ENCODE measurements around the gene SPDYE1. TPM values are rescaled to one million over a fixed set of nuclear protein-coding genes. Genes with fewer than 3 reads are reported as not detected.
"Not testable (repeated sequence)": the region's sequence is repeated elsewhere in the genome, so short reads cannot be mapped to it uniquely, and the experiment has no call there.

SPDYE1 gene
- polyA plus RNA-seq, 3 donors: not detected

DNA sequence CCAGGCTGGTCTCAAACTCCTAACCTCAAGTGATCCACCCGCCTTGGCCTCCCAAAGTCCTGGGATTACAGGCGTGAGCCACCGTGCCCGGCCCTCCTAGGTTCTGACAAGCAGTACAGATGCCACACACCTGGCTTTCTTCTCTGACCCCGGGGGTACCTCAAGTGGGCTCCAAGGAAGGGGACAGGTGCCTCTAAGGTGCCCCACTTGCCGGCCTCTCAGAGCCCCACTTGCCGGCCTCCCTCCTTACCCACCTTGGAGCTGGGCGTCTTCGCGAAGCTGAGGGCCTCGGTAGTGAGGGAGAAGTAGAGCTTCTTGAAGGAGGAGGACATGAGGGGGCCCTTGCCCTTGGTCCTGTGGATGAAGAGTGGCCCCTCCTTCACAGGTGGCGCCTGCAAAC, 40.9 kb downstream of the SPDYE1 start:
- not testable (repeated sequence) for DNase-seq; H3K4me2 ChIP-seq (replicated peaks; ENCODE audit: extremely low read depth, low read length, poor library complexity, severe bottlenecking); H3K36me3 ChIP-seq (replicated peaks in 1 of 2; ENCODE audit: control insufficient read depth in 1 of 2, insufficient read depth in 2 of 2, low read length in 2 of 2)

DNA sequence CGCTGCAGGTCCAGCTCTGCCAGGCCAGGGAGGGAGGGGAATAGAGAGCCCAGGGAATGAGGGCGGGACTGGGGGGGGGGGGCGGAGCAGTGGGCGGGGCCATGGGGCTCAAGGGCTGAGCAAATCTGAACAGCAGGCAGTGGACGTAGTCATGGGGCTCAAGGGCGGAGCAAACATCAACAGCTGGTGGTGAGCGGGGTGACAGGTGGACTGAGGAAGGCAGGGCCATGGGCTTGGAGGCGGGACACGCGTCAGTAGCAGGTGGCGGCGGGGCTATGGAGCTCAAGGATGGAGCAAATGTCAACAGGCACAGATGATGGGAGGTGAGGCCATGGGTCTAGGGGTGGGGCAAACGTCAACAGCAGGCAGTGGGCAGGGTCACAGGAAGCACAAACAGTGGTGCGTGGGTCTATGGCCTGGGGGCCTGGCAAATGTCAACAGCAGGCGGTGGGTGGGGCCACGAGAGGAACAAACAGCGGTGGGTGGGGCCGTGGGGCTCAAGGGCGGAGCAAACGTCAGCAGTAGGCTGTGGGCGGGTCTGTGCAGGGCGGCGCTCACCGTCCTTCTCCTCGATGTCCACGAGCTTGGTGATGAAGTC, 41.4 kb downstream of the SPDYE1 start:
- H3K9me3 ChIP-seq (replicated peaks in 1 of 2; ENCODE audit: control insufficient read depth in 1 of 2, insufficient read depth in 1 of 2, low read length in 2 of 2); H3K4me2 ChIP-seq (replicated peaks; ENCODE audit: extremely low read depth, low read length, poor library complexity, severe bottlenecking); intact Hi-C loops (cut with micrococcal nuclease); H4K20me1 ChIP-seq (ENCODE audit: insufficient read depth, low read length); H3K27me3 Mint-ChIP-seq (ENCODE audit: low read depth in 3 of 3); H3K27me3 ChIP-seq (ENCODE audit: control insufficient read depth in 2 of 2, insufficient read depth in 2 of 2, low read length in 2 of 2); H3K36me3 Mint-ChIP-seq; H3K79me2 ChIP-seq (ENCODE audit: insufficient read depth, low read length); H3K9me3 Mint-ChIP-seq; H3K36me3 ChIP-seq (replicated peaks in 1 of 2; ENCODE audit: control insufficient read depth in 1 of 2, insufficient read depth in 2 of 2, low read length in 2 of 2): not testable (repeated sequence)
- Mint-ChIP-seq H3K4me3 (peak overlapping the region; percentile 81 to 90), H3K4me1 (peaks cover 11% of the 10 kb centered on the region), H3K27ac (peak overlapping the region; percentile 95 to 100 (median 99))
- H3K27ac ChIP-seq (ENCODE audit: low read depth in 1 of 2, low read length in 2 of 2): peak overlapping the region; percentile 73 to 75
- peak overlapping the region; percentile 40 for H2AFZ ChIP-seq (ENCODE audit: insufficient read depth, low read depth, low read length, poor library complexity, severe bottlenecking)
- 0% methylated on average over 1 of the region's 26 CpGs for WGBS (ENCODE audit: insufficient coverage)
- H3K4me3 ChIP-seq (replicated peaks in 1 of 3; ENCODE audit: low read depth in 2 of 3, low read length in 3 of 3): peak overlapping the region; percentile 6 to 35 (median 35)
- peak overlapping the region; percentile 44 for H3K9ac ChIP-seq (ENCODE audit: insufficient read depth, low read length, poor library complexity, severe bottlenecking)
- DNase-seq: peak; percentile 83 to 91 (median 87)
- peaks cover 18 to 21% of the 10 kb centered on the region in 2 donors for H3K4me1 ChIP-seq (ENCODE audit: control insufficient read depth in 1 of 2, insufficient read depth in 2 of 2, low read length in 2 of 2)

More for the DNA sequence above, 40.9 kb downstream of the SPDYE1 start:
- peak overlapping the region in 3 of 7 donors; percentile 54 to 99 (median 95) for H3K27ac Mint-ChIP-seq
- H3K36me3 Mint-ChIP-seq; H3K4me3 Mint-ChIP-seq; H3K9me3 ChIP-seq (replicated peaks in 1 of 2; ENCODE audit: control insufficient read depth in 1 of 2, insufficient read depth in 1 of 2, low read length in 2 of 2); intact Hi-C loops (cut with micrococcal nuclease); H4K20me1 ChIP-seq (ENCODE audit: insufficient read depth, low read length); H3K4me3 ChIP-seq (replicated peaks in 1 of 3; ENCODE audit: low read depth in 2 of 3, low read length in 3 of 3); H3K27ac ChIP-seq (ENCODE audit: low read depth in 1 of 2, low read length in 2 of 2); H3K27me3 ChIP-seq (ENCODE audit: control insufficient read depth in 2 of 2, insufficient read depth in 2 of 2, low read length in 2 of 2); H3K9ac ChIP-seq (ENCODE audit: insufficient read depth, low read length, poor library complexity, severe bottlenecking); H3K27me3 Mint-ChIP-seq (ENCODE audit: low read depth in 3 of 3); H3K79me2 ChIP-seq (ENCODE audit: insufficient read depth, low read length); H2AFZ ChIP-seq (ENCODE audit: insufficient read depth, low read depth, low read length, poor library complexity, severe bottlenecking); H3K9me3 Mint-ChIP-seq; H3K4me1 Mint-ChIP-seq: not testable (repeated sequence)
- WGBS (ENCODE audit: insufficient coverage): no CpG with 5 or more reads among the region's 12 CpGs
- H3K4me1 ChIP-seq (ENCODE audit: control insufficient read depth in 1 of 2, insufficient read depth in 2 of 2, low read length in 2 of 2): peaks cover 13 to 16% of the 10 kb centered on the region in 2 donors

DNA sequence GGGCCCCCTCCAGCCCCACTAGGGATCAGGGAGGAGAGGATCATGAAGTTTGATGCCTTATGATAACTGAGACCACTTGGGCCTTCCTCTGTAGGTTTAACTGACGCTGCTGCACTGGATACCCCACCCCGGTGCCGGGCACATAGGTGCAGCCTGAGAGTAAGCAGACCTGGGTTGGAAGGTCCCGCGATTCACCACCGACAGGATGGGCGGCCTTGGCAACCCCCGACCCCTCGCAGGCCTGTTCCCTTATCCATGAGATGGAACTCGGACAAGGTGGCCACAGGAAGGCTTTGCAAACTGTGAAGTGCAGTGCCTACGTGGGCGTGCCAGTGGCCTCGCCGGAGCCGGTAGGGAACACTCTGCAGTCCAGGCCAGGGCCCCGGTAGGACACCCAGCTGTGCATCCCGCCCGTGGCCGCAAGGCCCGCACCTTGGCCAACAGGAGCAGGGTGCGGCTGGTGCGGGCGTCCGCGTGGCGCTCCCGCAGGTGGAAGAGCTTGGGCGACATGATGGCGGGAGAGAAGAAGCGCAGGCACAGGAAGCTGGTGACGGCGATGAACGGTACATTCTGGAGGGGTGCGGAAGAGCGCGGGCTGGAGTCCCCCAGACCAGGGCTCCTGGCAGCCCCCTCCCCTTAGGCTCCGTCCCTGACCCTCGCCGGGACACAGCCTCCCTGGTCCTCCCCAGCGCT, 42.2 kb downstream of the SPDYE1 start:
- not testable (repeated sequence) for H3K27me3 ChIP-seq (ENCODE audit: control insufficient read depth in 2 of 2, insufficient read depth in 2 of 2, low read length in 2 of 2); H3K9me3 Mint-ChIP-seq; H3K9me3 ChIP-seq (replicated peaks in 1 of 2; ENCODE audit: control insufficient read depth in 1 of 2, insufficient read depth in 1 of 2, low read length in 2 of 2); H3K36me3 ChIP-seq (replicated peaks in 1 of 2; ENCODE audit: control insufficient read depth in 1 of 2, insufficient read depth in 2 of 2, low read length in 2 of 2); DNase-seq; H3K9ac ChIP-seq (ENCODE audit: insufficient read depth, low read length, poor library complexity, severe bottlenecking); H3K4me2 ChIP-seq (replicated peaks; ENCODE audit: extremely low read depth, low read length, poor library complexity, severe bottlenecking); H3K27me3 Mint-ChIP-seq (ENCODE audit: low read depth in 3 of 3); H3K27ac ChIP-seq (ENCODE audit: low read depth in 1 of 2, low read length in 2 of 2); H4K20me1 ChIP-seq (ENCODE audit: insufficient read depth, low read length); H3K36me3 Mint-ChIP-seq
- H2AFZ ChIP-seq (ENCODE audit: insufficient read depth, low read depth, low read length, poor library complexity, severe bottlenecking): peak overlapping the region; percentile 68
- WGBS (ENCODE audit: insufficient coverage): 0% methylated on average over 4 of the region's 40 CpGs
- intact Hi-C loops (cut with micrococcal nuclease): loop anchor here in 1 of 2 donors (10.0 kb wide), 1 partner anchor 805 kb away; the partner anchor contains the start of gene H2AZ2
- Mint-ChIP-seq H3K4me1 (peaks cover 13% of the 10 kb centered on the region), H3K27ac (peak overlapping the region in 2 of 7 donors; percentile 6 to 54), H3K4me3 (peak overlapping the region; percentile 57 to 59)
- peak overlapping the region in 1 of 3 experiments; percentile 56 for H3K4me3 ChIP-seq (replicated peaks in 1 of 3; ENCODE audit: low read depth in 2 of 3, low read length in 3 of 3)
- H3K4me1 ChIP-seq (ENCODE audit: control insufficient read depth in 1 of 2, insufficient read depth in 2 of 2, low read length in 2 of 2): peaks cover 20 to 29% of the 10 kb centered on the region in 2 donors
- H3K79me2 ChIP-seq (ENCODE audit: insufficient read depth, low read length): peaks cover 13% of the 10 kb centered on the region
